Mononuclear cell (primary cell): ENCODE measurements around the gene CXCR4. TPM values are rescaled to one million over a fixed set of nuclear protein-coding genes. Genes with fewer than 3 reads are reported as not detected.

ENCODE experiments used
- total RNA-seq: library from RNA; depleted of rRNA; stranded (reverse); fragments of >200 nt; gene quantifications from one replicate; pipeline ENCODE4 v1.2.3, GENCODE V29; 2012

CXCR4 gene
- total RNA-seq, 1 donor: 1,915 TPM

Other genes with a start within 250 kb of the CXCR4 start
- 29.5 TPM for gene MCM6, start 241.7 kb downstream of the CXCR4 start, total RNA-seq
- 65.5 TPM for gene DARS1, start 132.5 kb downstream of the CXCR4 start, total RNA-seq